Measurements from ENCODE around the gene DENND1A. TPM values are rescaled to one million over a fixed set of nuclear protein-coding genes. Genes with fewer than 3 reads are reported as not detected.

The DENND1A gene
- total and polyA plus RNA-seq, 2 experiments from 2014 or later: 13.1 to 28.7 TPM

GRCh38 chr9:123640792-123641222 is 289.1 kb downstream of the DENND1A start:
- H3K79me2 ChIP-seq (replicated peaks; ENCODE audit: insufficient read depth): no peaks in the 10 kb centered on the region
- no peaks in the 10 kb centered on the region; the same call in 2 of the 3 replicates for H3K36me3 Mint-ChIP-seq (ENCODE audit: low read depth)
- H3K4me1 ChIP-seq (ENCODE audit: insufficient read depth): peaks cover 7% of the 10 kb centered on the region; the same call in 1 of the 2 replicates
- no peak overlapping the region for H3K4me3 Mint-ChIP-seq
- no peaks in the 10 kb centered on the region for H3K36me3 ChIP-seq (ENCODE audit: insufficient read depth)
- ATAC-seq (no peak), DNase-seq (ENCODE audit: low spot score) (no peak)
- no peak overlapping the region for H3K4me2 ChIP-seq
- no peaks in the 10 kb centered on the region for H3F3A ChIP-seq (replicated peaks; ENCODE audit: low read depth)
- no peak overlapping the region for H3K27ac ChIP-seq (ENCODE audit: low read depth)
- H2AFZ ChIP-seq: no peak overlapping the region
- no peaks in the 10 kb centered on the region for H3K27me3 ChIP-seq (ENCODE audit: insufficient read depth)
- no peaks in the 10 kb centered on the region for H3K9me3 Mint-ChIP-seq
- no peak for TF ChIP-seq CREB1 (CRISPR knock-in tag; IDR thresholded peaks at IDR 0.05; ENCODE audit: low read depth)
- no peak for TF ChIP-seq POLR2AphosphoS5 (IDR thresholded peaks at IDR 0.05; ENCODE audit: low read depth)
- no peak for TF ChIP-seq EZH2 (IDR thresholded peaks at IDR 0.05; ENCODE audit: low read depth, unreplicated experiment)
- no peak for TF ChIP-seq ZNF114 (CRISPR knock-in tag; IDR thresholded peaks at IDR 0.05)
- TF ChIP-seq JUNB (IDR thresholded peaks at IDR 0.05; ENCODE audit: unreplicated experiment): no peak
- no peak for TF ChIP-seq ETS1 (IDR thresholded peaks at IDR 0.05)
- TF ChIP-seq EZH2phosphoT487 (IDR thresholded peaks at IDR 0.05; ENCODE audit: unreplicated experiment): no peak
- TF ChIP-seq STAT1 (IDR thresholded peaks at IDR 0.05; ENCODE audit: unreplicated experiment): no peak
- no peak for TF ChIP-seq REST (IDR thresholded peaks at IDR 0.05; ENCODE audit: unreplicated experiment)
- TF ChIP-seq ZNF331 (CRISPR knock-in tag; IDR thresholded peaks at IDR 0.05; ENCODE audit: low read depth): no peak
- no peak for TF ChIP-seq CTCF (conservative IDR thresholded peaks at IDR 0.05; ENCODE audit: low read depth in 2 of 2)
- TF ChIP-seq, protein P1, sequence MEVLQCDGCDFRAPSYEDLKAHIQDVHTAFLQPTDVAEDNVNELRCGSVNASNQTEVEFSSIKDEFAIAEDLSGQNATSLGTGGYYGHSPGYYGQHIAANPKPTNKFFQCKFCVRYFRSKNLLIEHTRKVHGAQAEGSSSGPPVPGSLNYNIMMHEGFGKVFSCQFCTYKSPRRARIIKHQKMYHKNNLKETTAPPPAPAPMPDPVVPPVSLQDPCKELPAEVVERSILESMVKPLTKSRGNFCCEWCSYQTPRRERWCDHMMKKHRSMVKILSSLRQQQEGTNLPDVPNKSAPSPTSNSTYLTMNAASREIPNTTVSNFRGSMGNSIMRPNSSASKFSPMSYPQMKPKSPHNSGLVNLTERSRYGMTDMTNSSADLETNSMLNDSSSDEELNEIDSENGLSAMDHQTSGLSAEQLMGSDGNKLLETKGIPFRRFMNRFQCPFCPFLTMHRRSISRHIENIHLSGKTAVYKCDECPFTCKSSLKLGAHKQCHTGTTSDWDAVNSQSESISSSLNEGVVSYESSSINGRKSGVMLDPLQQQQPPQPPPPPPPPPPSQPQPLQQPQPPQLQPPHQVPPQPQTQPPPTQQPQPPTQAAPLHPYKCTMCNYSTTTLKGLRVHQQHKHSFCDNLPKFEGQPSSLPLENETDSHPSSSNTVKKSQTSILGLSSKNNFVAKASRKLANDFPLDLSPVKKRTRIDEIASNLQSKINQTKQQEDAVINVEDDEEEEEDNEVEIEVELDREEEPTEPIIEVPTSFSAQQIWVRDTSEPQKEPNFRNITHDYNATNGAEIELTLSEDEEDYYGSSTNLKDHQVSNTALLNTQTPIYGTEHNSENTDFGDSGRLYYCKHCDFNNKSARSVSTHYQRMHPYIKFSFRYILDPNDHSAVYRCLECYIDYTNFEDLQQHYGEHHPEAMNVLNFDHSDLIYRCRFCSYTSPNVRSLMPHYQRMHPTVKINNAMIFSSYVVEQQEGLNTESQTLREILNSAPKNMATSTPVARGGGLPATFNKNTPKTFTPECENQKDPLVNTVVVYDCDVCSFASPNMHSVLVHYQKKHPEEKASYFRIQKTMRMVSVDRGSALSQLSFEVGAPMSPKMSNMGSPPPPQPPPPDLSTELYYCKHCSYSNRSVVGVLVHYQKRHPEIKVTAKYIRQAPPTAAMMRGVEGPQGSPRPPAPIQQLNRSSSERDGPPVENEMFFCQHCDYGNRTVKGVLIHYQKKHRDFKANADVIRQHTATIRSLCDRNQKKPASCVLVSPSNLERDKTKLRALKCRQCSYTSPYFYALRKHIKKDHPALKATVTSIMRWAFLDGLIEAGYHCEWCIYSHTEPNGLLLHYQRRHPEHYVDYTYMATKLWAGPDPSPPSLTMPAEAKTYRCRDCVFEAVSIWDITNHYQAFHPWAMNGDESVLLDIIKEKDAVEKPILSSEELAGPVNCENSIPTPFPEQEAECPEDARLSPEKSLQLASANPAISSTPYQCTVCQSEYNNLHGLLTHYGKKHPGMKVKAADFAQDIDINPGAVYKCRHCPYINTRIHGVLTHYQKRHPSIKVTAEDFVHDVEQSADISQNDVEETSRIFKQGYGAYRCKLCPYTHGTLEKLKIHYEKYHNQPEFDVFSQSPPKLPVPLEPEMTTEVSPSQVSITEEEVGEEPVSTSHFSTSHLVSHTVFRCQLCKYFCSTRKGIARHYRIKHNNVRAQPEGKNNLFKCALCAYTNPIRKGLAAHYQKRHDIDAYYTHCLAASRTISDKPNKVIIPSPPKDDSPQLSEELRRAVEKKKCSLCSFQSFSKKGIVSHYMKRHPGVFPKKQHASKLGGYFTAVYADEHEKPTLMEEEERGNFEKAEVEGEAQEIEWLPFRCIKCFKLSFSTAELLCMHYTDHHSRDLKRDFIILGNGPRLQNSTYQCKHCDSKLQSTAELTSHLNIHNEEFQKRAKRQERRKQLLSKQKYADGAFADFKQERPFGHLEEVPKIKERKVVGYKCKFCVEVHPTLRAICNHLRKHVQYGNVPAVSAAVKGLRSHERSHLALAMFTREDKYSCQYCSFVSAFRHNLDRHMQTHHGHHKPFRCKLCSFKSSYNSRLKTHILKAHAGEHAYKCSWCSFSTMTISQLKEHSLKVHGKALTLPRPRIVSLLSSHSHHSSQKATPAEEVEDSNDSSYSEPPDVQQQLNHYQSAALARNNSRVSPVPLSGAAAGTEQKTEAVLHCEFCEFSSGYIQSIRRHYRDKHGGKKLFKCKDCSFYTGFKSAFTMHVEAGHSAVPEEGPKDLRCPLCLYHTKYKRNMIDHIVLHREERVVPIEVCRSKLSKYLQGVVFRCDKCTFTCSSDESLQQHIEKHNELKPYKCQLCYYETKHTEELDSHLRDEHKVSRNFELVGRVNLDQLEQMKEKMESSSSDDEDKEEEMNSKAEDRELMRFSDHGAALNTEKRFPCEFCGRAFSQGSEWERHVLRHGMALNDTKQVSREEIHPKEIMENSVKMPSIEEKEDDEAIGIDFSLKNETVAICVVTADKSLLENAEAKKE (CRISPR knock-in tag; IDR thresholded peaks at IDR 0.05): no peak
- TF ChIP-seq NANOG (IDR thresholded peaks at IDR 0.05; ENCODE audit: borderline replicate concordance): no peak
- H3K27ac Mint-ChIP-seq: no peak overlapping the region
- H3K9me2 ChIP-seq (ENCODE audit: insufficient read depth): no peaks in the 10 kb centered on the region
- no peaks in the 10 kb centered on the region for H3K27me3 Mint-ChIP-seq (ENCODE audit: insufficient read depth, low read depth, poor library complexity)
- H3K4me3 ChIP-seq: no peak overlapping the region
- peaks cover 9% of the 10 kb centered on the region; the same call in 1 of the 2 replicates for H4K20me1 ChIP-seq (replicated peaks; ENCODE audit: insufficient read depth)
- H3K4me1 Mint-ChIP-seq: peaks cover 19% of the 10 kb centered on the region; the same call in 2 of the 3 replicates
